Left hindlimb (tissue), 1 donor: ENCODE results near the gene TMEM131L.
"Not testable (repeated sequence)": the region's sequence is repeated elsewhere in the genome, so short reads cannot be mapped to it uniquely, and the experiment has no call there.

Experiments used
- DNase-seq: peaks from one replicate; pipeline ENCODE4 v3.0.0-alpha.2; 2018

Gene TMEM131L

GRCh38 chr4:153450544-153450917 is 15.6 kb upstream of the TMEM131L start:
- no peak for DNase-seq

GRCh38 chr4:153451145-153451544 is 15.0 kb upstream of the TMEM131L start:
- DNase-seq = not testable (repeated sequence)

- DNase-seq = no peak
Measured at GRCh38 chr4:153451911-153452657, 14.1 kb upstream of the TMEM131L start.

- no peak for DNase-seq
Measured at GRCh38 chr4:153452658-153453378, 13.3 kb upstream of the TMEM131L start.

GRCh38 chr4:153453402-153453801 is 12.8 kb upstream of the TMEM131L start:
- DNase-seq = no peak

- no peak for DNase-seq
Measured at GRCh38 chr4:153458969-153459368, 7.2 kb upstream of the TMEM131L start.

GRCh38 chr4:153461549-153461948 is 4.6 kb upstream of the TMEM131L start:
- DNase-seq = not testable (repeated sequence)

- no peak for DNase-seq
Measured at GRCh38 chr4:153464068-153464467, 2.1 kb upstream of the TMEM131L start.

GRCh38 chr4:153465140-153465539 is 1.0 kb upstream of the TMEM131L start:
- no peak for DNase-seq

- DNase-seq = peak; percentile 77
Measured at GRCh38 chr4:153465615-153466080, 512 bp upstream of the TMEM131L start.

GRCh38 chr4:153466949-153467896 is 1.1 kb downstream of the TMEM131L start:
- peak; percentile 57 for DNase-seq

GRCh38 chr4:153467897-153468262 is 1.7 kb downstream of the TMEM131L start:
- no peak for DNase-seq

- no peak for DNase-seq
Measured at GRCh38 chr4:153468587-153468986, 2.4 kb downstream of the TMEM131L start.

- no peak for DNase-seq
Measured at GRCh38 chr4:153469031-153469430, 2.9 kb downstream of the TMEM131L start.

- DNase-seq = not testable (repeated sequence)
Measured at GRCh38 chr4:153471071-153471697, 5.0 kb downstream of the TMEM131L start.

GRCh38 chr4:153471698-153472093 is 5.5 kb downstream of the TMEM131L start:
- no peak for DNase-seq

- DNase-seq = no peak
Measured at GRCh38 chr4:153472122-153473037, 6.2 kb downstream of the TMEM131L start.

GRCh38 chr4:153474251-153474650 is 8.1 kb downstream of the TMEM131L start:
- DNase-seq = no peak

GRCh38 chr4:153476829-153477574 is 10.8 kb downstream of the TMEM131L start:
- no peak for DNase-seq

GRCh38 chr4:153479101-153479500 is 12.9 kb downstream of the TMEM131L start:
- DNase-seq = no peak

- DNase-seq = no peak
Measured at GRCh38 chr4:153480704-153481103, 14.5 kb downstream of the TMEM131L start.
